ENCODE results near the gene ECE2.

GRCh38 chr3:184248454-184249411 lies 27.1 kb upstream of the ECE2 start, which contains the start of gene ALG3:
- TF ChIP-seq CTCF (IDR thresholded peaks at IDR 0.05; ENCODE audit: low read depth, low read length, poor library complexity, severe bottlenecking) (no peak), EZH2phosphoT487 (IDR thresholded peaks at IDR 0.05; ENCODE audit: borderline replicate concordance, low read length) (no peak)

All from DOHH2 (cell line).